Endodermal cell (in vitro differentiated cells): ENCODE data around the gene EEIG2. TPM values are rescaled to one million over a fixed set of nuclear protein-coding genes. Genes with fewer than 3 reads are reported as not detected.

Source experiments
- DNase-seq: peaks from one replicate; pipeline ENCODE4 v3.0.0-alpha.2; 2017
- H3K27ac ChIP-seq: 2 replicates; pipeline ENCODE4 v1.5.1; 2013; ENCODE audit warnings: mild to moderate bottlenecking, low read depth, low read length, moderate library complexity
- H3K27me3 ChIP-seq: 2 replicates; pipeline ENCODE4 v1.6.1; 2013; ENCODE audit warnings: mild to moderate bottlenecking, low read length, moderate library complexity; ENCODE audit not compliant: insufficient read depth, control insufficient read depth, poor library complexity, severe bottlenecking
- H3K36me3 ChIP-seq: 2 replicates; pipeline ENCODE4 v1.7.0; 2013; ENCODE audit warnings: mild to moderate bottlenecking, low read length, moderate library complexity; ENCODE audit not compliant: control insufficient read depth, insufficient read depth
- H3K4me1 ChIP-seq: one replicate; pipeline ENCODE4 v1.7.0; 2013; ENCODE audit warnings: low read length; ENCODE audit not compliant: control insufficient read depth, insufficient read depth
- H3K4me3 ChIP-seq: 2 replicates; pipeline ENCODE4 v1.5.1; 2013; ENCODE audit warnings: mild to moderate bottlenecking, low read length, moderate library complexity
- H3K9ac ChIP-seq: 2 replicates; pipeline ENCODE4 v1.6.1; 2013; ENCODE audit warnings: mild to moderate bottlenecking, low read length, moderate library complexity; ENCODE audit not compliant: poor library complexity, severe bottlenecking; ENCODE audit errors: extremely low read depth
- H3K9me3 ChIP-seq: 2 replicates; pipeline ENCODE4 v1.6.1; 2013; ENCODE audit warnings: mild to moderate bottlenecking, low read length, moderate library complexity; ENCODE audit not compliant: control insufficient read depth
- H3K27ac Mint-ChIP-seq: 2 replicates; pipeline ENCODE4 v1.8.0; 2020; ENCODE audit warnings: mixed read lengths
- H3K27me3 Mint-ChIP-seq: 2 replicates; pipeline ENCODE4 v1.8.0; 2021; ENCODE audit warnings: mild to moderate bottlenecking, mixed read lengths; ENCODE audit not compliant: insufficient read depth
- H3K36me3 Mint-ChIP-seq: 2 replicates; pipeline ENCODE4 v1.8.0; 2020; ENCODE audit warnings: low read depth, mixed read lengths
- H3K4me1 Mint-ChIP-seq: 2 replicates; pipeline ENCODE4 v1.8.0; 2020; ENCODE audit warnings: mixed read lengths
- H3K4me3 Mint-ChIP-seq: 2 replicates; pipeline ENCODE4 v1.8.0; 2020; ENCODE audit warnings: mild to moderate bottlenecking, moderate library complexity, mixed read lengths
- H3K9me3 Mint-ChIP-seq: 2 replicates; pipeline ENCODE4 v1.8.0; 2020; ENCODE audit warnings: mild to moderate bottlenecking, mixed read lengths
- WGBS, 2 experiments: methylation state at CpG; one replicate each; pipeline versions ENCODE4 v1.1.5 to v1.1.7; 2013; ENCODE audit warnings: missing lambda C conversion rate in 2 of 2, mixed read lengths in 1 of 2; ENCODE audit not compliant: insufficient coverage in 1 of 2, insufficient read length in 1 of 2; 5-methylcytosine and 5-hydroxymethylcytosine counted together
- total RNA-seq, 2 donors: library from RNA; stranded (reverse); fragmentation: NEBNext Ultra II Directional in 1 of 2; extraction: Animal tissue kit (Norgen Biotek cat#: 25700) in 1 of 2; gene quantifications; 2 replicates in 1 of 2; 3 replicates in 1 of 2; pipeline ENCODE4 v1.2.1, GENCODE V29; 2021
- TF ChIP-seq, protein P1 (sequence below): fragments of 200-600 bp; sonication (generic); conservative IDR thresholded peaks from 2 replicates; pipeline ENCODE4 v1.5.0; 2021; ENCODE audit warnings: antibody characterized with exemption, mild to moderate bottlenecking

The EEIG2 gene
- total RNA-seq, 2 donors from 2014 or later: 10.2 to 12.9 TPM

DNA sequence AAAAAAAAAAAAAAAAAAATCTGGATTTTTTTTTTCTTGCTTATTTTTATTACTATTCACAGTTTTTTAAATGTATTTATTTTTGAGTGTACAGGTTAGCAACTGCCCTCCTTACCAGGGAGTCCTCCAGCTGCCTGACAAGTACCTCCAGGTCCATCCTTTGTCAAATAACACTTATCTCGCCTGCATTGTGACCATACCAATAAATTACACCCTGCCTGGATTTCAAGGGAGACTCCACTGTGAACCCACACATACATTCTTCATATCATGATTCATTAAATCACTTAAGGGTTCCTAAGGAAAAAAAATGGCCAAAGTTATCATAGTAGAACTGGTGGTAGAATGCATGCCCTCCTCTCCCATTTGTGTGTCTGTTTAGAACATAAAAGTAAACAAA, 38.4 kb downstream of the EEIG2 start:
- H3K4me1 Mint-ChIP-seq: peaks cover 3% of the 10 kb centered on the region
- Histone ChIP-seq H3K4me3 (no peak overlapping the region), H3K27me3 (no peaks in the 10 kb centered on the region), H3K9ac (no peak overlapping the region), H3K36me3 (peaks cover 20% of the 10 kb centered on the region), H3K27ac (no peak overlapping the region), H3K4me1 (no peaks in the 10 kb centered on the region), H3K9me3 (no peaks in the 10 kb centered on the region)
- H3K27ac Mint-ChIP-seq: no peak overlapping the region
- peaks cover 3% of the 10 kb centered on the region for H3K36me3 Mint-ChIP-seq
- TF ChIP-seq, protein P1, sequence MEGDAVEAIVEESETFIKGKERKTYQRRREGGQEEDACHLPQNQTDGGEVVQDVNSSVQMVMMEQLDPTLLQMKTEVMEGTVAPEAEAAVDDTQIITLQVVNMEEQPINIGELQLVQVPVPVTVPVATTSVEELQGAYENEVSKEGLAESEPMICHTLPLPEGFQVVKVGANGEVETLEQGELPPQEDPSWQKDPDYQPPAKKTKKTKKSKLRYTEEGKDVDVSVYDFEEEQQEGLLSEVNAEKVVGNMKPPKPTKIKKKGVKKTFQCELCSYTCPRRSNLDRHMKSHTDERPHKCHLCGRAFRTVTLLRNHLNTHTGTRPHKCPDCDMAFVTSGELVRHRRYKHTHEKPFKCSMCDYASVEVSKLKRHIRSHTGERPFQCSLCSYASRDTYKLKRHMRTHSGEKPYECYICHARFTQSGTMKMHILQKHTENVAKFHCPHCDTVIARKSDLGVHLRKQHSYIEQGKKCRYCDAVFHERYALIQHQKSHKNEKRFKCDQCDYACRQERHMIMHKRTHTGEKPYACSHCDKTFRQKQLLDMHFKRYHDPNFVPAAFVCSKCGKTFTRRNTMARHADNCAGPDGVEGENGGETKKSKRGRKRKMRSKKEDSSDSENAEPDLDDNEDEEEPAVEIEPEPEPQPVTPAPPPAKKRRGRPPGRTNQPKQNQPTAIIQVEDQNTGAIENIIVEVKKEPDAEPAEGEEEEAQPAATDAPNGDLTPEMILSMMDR: no peak
- no peaks in the 10 kb centered on the region for H3K27me3 Mint-ChIP-seq
- 80 to 92% methylated on average over 1 of the region's 1 CpG for WGBS, 2 experiments
- DNase-seq: no peak
- H3K4me3 Mint-ChIP-seq: no peak overlapping the region
- no peaks in the 10 kb centered on the region for H3K9me3 Mint-ChIP-seq

DNA sequence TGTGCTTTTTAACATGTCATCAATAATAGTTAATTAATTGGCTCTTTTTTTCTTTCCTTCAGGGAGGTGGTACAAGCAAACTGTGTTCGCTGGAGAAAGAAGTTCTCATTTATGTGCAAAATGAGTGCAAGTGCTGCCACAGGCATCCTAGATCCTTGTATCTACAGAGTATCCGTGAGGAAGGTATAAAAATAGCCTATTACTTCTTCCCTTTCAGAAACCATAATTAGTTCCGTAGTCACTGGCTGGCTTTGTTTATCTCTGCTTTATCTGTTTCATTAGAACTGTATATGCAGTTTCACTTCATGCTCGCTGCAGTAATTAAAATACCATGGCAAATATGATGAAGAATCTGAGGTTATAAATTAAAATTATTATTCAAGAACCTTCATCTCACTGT, 40.6 kb downstream of the EEIG2 start:
- TF ChIP-seq, protein P1: no peak
- H3K27me3 ChIP-seq: no peaks in the 10 kb centered on the region
- no peak overlapping the region for H3K9ac ChIP-seq
- H3K9me3 ChIP-seq: no peaks in the 10 kb centered on the region
- no peaks in the 10 kb centered on the region for H3K9me3 Mint-ChIP-seq
- H3K27me3 Mint-ChIP-seq: no peaks in the 10 kb centered on the region
- H3K4me1 Mint-ChIP-seq: peaks cover 3% of the 10 kb centered on the region
- no peak overlapping the region for H3K27ac ChIP-seq
- DNase-seq: no peak
- H3K4me3 Mint-ChIP-seq: no peak overlapping the region
- no peak overlapping the region for H3K27ac Mint-ChIP-seq
- H3K4me3 ChIP-seq: no peak overlapping the region
- H3K4me1 ChIP-seq: no peaks in the 10 kb centered on the region
- peaks cover 29% of the 10 kb centered on the region for H3K36me3 ChIP-seq
- 99 to 100% methylated on average over 2 to 4 of the region's 4 CpGs for WGBS, 2 experiments
- H3K36me3 Mint-ChIP-seq: peaks cover 3% of the 10 kb centered on the region

DNA sequence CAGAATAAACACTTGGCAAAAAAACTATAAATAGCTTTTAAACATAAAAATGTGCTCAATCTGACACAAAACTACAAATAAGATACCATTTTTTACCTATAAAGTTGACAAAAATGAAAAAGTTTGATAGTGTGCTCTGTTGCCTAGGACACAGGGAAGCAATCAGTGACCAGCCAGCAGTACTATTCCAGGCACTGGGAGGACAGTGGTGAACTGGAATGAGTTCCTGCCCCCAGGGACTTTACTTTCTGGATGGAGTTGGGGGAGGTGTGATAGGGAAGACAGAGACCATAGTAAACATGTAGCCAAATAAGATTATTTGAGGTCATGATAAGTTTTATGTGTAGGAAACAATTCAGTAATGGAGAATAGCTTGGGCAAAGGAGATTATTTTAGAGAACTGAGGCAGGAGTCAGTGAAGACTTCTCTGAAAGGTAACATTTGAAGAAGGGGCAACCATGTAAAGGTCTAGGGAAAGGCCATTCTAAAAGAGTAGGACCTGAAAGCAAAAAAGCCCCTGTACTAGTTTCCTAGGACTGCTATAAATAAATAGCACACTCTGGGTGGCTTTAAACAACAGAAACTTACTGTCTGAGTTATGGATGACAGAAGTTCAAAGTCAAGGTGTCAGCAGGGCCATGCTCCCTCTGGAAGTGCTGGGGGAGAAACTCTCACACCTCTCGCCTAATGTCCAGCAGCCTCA, 42.0 kb downstream of the EEIG2 start:
- Mint-ChIP-seq H3K36me3 (peaks cover 3% of the 10 kb centered on the region), H3K4me3 (no peak overlapping the region), H3K9me3 (no peaks in the 10 kb centered on the region), H3K27me3 (no peaks in the 10 kb centered on the region), H3K4me1 (peaks cover 3% of the 10 kb centered on the region), H3K27ac (no peak overlapping the region)
- Histone ChIP-seq H3K9me3 (no peaks in the 10 kb centered on the region), H3K9ac (no peak overlapping the region), H3K36me3 (peaks cover 29% of the 10 kb centered on the region), H3K4me1 (no peaks in the 10 kb centered on the region), H3K27me3 (no peaks in the 10 kb centered on the region), H3K27ac (no peak overlapping the region), H3K4me3 (no peak overlapping the region)
- DNase-seq: no peak
- 100% methylated on average over 1 of the region's 1 CpG for WGBS, 2 experiments
- TF ChIP-seq, protein P1: no peak
